Myocyte (in vitro differentiated cells): ENCODE data around the gene BPIFB3. TPM values are rescaled to one million over a fixed set of nuclear protein-coding genes. Genes with fewer than 3 reads are reported as not detected.

Experiments used
- DNase-seq: peaks from one replicate; pipeline ENCODE4 v3.0.0-alpha.2; 2012; ENCODE audit warnings: low read depth
- polyA plus RNA-seq: library from polyadenylated mRNA; unstranded; fragments of >200 nt; gene quantifications from one replicate; pipeline ENCODE4 v1.2.1, GENCODE V29; 2012; ENCODE audit warnings: missing spikeins
- total RNA-seq: library from RNA; depleted of rRNA; stranded (reverse); fragments of >200 nt; gene quantifications from 2 replicates; pipeline ENCODE4 v1.2.3, GENCODE V29; 2014

BPIFB3 gene
- not detected in 2 replicates for total RNA-seq
- polyA plus RNA-seq, result not detected

- DNase-seq, result no peak
Measured at GRCh38 chr20:33053291-33054106, at the start of gene BPIFB3. TSS of gene BPIFB3 (plus strand) at chr20:33053903. CDS start at chr20:33055436, 1,533 bp downstream.

- no peak for DNase-seq
Measured at GRCh38 chr20:33004141-33004751, 49.5 kb upstream of the BPIFB3 start, which contains the start of gene SUN5. TSS of gene SUN5 (minus strand) at chr20:33004433. CDS start at chr20:33004340, 93 bp downstream.

GRCh38 chr20:33005132-33005566 lies 48.6 kb upstream of the BPIFB3 start:
- DNase-seq, result no peak

- no peak for DNase-seq
Measured at GRCh38 chr20:33005908-33006775, 47.6 kb upstream of the BPIFB3 start.

GRCh38 chr20:33006776-33007375 lies 46.8 kb upstream of the BPIFB3 start:
- DNase-seq, result no peak

- no peak for DNase-seq
Measured at GRCh38 chr20:33007376-33008335, 46.0 kb upstream of the BPIFB3 start, which contains the start of gene BPIFB2. TSS of gene BPIFB2 (plus strand) at chr20:33007704. CDS start at chr20:33008575, 871 bp downstream.

GRCh38 chr20:33008336-33009213 lies 45.1 kb upstream of the BPIFB3 start:
- no peak for DNase-seq

GRCh38 chr20:33009214-33010132 lies 44.2 kb upstream of the BPIFB3 start:
- no peak for DNase-seq

- no peak for DNase-seq
Measured at GRCh38 chr20:33010133-33010504, 43.6 kb upstream of the BPIFB3 start.

- no peak for DNase-seq
Measured at GRCh38 chr20:33010674-33011449, 42.8 kb upstream of the BPIFB3 start.

GRCh38 chr20:33012327-33013189 lies 41.1 kb upstream of the BPIFB3 start:
- DNase-seq, result no peak

GRCh38 chr20:33013701-33014326 lies 39.9 kb upstream of the BPIFB3 start:
- no peak for DNase-seq

- no peak for DNase-seq
Measured at GRCh38 chr20:33014336-33015113, 39.2 kb upstream of the BPIFB3 start.

GRCh38 chr20:33015114-33015484 lies 38.6 kb upstream of the BPIFB3 start:
- DNase-seq, result no peak
